Keratinocyte (primary cell): Measurements from ENCODE around the gene OTOG. TPM values are rescaled to one million over a fixed set of nuclear protein-coding genes. Genes with fewer than 3 reads are reported as not detected.

Experiments used
- DNase-seq: peaks from one replicate; pipeline ENCODE4 v3.0.0-alpha.2; 2011; ENCODE audit warnings: low read depth, missing footprints, low spot score
- FAIRE-seq: peaks from 2 replicates; lab custom pipeline; 2011; peaks lifted over from hg19 to GRCh38; lab: Jason Lieb, UNC
- H2AFZ ChIP-seq: 2 replicates; pipeline ENCODE4 v1.6.0; 2012; ENCODE audit warnings: low read length, control low read depth, inconsistent platforms; ENCODE audit not compliant: control insufficient read depth
- H3K27ac ChIP-seq: 2 replicates; pipeline ENCODE4 v1.5.1; 2011; ENCODE audit warnings: low read length; ENCODE audit not compliant: control insufficient read depth, insufficient read depth
- H3K27me3 ChIP-seq: 3 replicates; pipeline ENCODE4 v1.6.0; 2011; ENCODE audit warnings: low read length; ENCODE audit not compliant: control insufficient read depth, insufficient read depth; ENCODE audit errors: extremely low read depth
- H3K36me3 ChIP-seq, 2 experiments: 2 replicates in 1 of 2; 3 replicates in 1 of 2; pipeline ENCODE4 v1.5.1; 2011; ENCODE audit warnings: low read length in 2 of 2, mild to moderate bottlenecking in 1 of 2; ENCODE audit not compliant: control insufficient read depth in 2 of 2, insufficient read depth in 2 of 2; ENCODE audit errors: extremely low read depth in 1 of 2
- H3K4me1 ChIP-seq: 3 replicates; pipeline ENCODE4 v1.5.1; 2011; ENCODE audit warnings: low read length; ENCODE audit not compliant: control insufficient read depth, insufficient read depth; ENCODE audit errors: extremely low read depth
- H3K4me2 ChIP-seq: 3 replicates; pipeline ENCODE4 v1.6.0; 2011; ENCODE audit warnings: low read depth, low read length; ENCODE audit not compliant: control insufficient read depth, insufficient read depth; ENCODE audit errors: extremely low read depth
- H3K4me3 ChIP-seq, 3 experiments: fragments of 200-600 bp in 1 of 3; sonication (generic) in 1 of 3; 2 replicates in 2 of 3; 3 replicates in 1 of 3; pipeline ENCODE4 v1.5.1; 2011 to 2016; ENCODE audit warnings: low read length in 3 of 3, mild to moderate bottlenecking in 3 of 3, control low read depth in 2 of 3, inconsistent platforms in 1 of 3, low read depth in 1 of 3, mixed read lengths in 1 of 3, mixed run types in 1 of 3, moderate library complexity in 1 of 3; ENCODE audit not compliant: control insufficient read depth in 2 of 3, insufficient read depth in 2 of 3; ENCODE audit errors: extremely low read depth in 1 of 3
- H3K79me2 ChIP-seq: 2 replicates; pipeline ENCODE4 v1.6.0; 2012; ENCODE audit warnings: low read length; ENCODE audit not compliant: control insufficient read depth, insufficient read depth
- H3K9ac ChIP-seq: 3 replicates; pipeline ENCODE4 v1.6.0; 2011; ENCODE audit warnings: low read length; ENCODE audit not compliant: control insufficient read depth, insufficient read depth; ENCODE audit errors: extremely low read depth
- H3K9me1 ChIP-seq: 3 replicates; pipeline ENCODE4 v1.6.0; 2011; ENCODE audit warnings: low read length; ENCODE audit not compliant: control insufficient read depth, insufficient read depth; ENCODE audit errors: extremely low read depth
- H3K9me3 ChIP-seq: 2 replicates; pipeline ENCODE4 v1.5.1; 2012; ENCODE audit warnings: low read depth, low read length; ENCODE audit not compliant: control insufficient read depth
- H4K20me1 ChIP-seq: 3 replicates; pipeline ENCODE4 v1.6.0; 2011; ENCODE audit warnings: low read length; ENCODE audit not compliant: control insufficient read depth, insufficient read depth; ENCODE audit errors: extremely low read depth
- EZH2 ChIP-seq: IDR thresholded peaks from one replicate; pipeline ENCODE4 v1.6.1; 2012; ENCODE audit warnings: inconsistent platforms, mild to moderate bottlenecking, low read length, moderate library complexity
- dilution Hi-C: fragments of 300-500 bp; cut with MboI; formaldehyde crosslinking; loops from one replicate; pipeline ENCODE4 v1.7.0; 2020; ENCODE audit warnings: low sequenced_read_pairs; ENCODE audit not compliant: extremely low pct_ligation_motif_present
- polyA plus RNA-seq, 5 experiments: library from polyadenylated mRNA; depleted of rRNA in 3 of 5; stranded (reverse) in 3 of 5; stranded (forward) in 1 of 5; unstranded in 1 of 5; fragments of >200 nt; gene quantifications; 1 replicate in 1 of 5; 2 replicates in 3 of 5; 3 replicates in 1 of 5; pipeline versions ENCODE4 v1.2.1 to v1.2.3, GENCODE V29; 2011 to 2012; ENCODE audit warnings: missing spikeins in 2 of 5, low read depth in 1 of 5, low replicate concordance in 1 of 5
- TF ChIP-seq, protein P1 (sequence below), 3 experiments: IDR thresholded peaks in 1 of 3; conservative IDR thresholded peaks in 1 of 3; optimal IDR thresholded peaks in 1 of 3; 2 replicates in 2 of 3; 3 replicates in 1 of 3; pipeline versions ENCODE3 to v1.5.1; 2011; ENCODE audit warnings: low read length in 3 of 3, mild to moderate bottlenecking in 3 of 3, moderate library complexity in 2 of 3, control low read depth in 1 of 3, inconsistent platforms in 1 of 3; ENCODE audit not compliant: insufficient read depth in 2 of 3; ENCODE audit errors: extremely low read depth in 1 of 3

Gene OTOG
- polyA plus RNA-seq, 1 donor (not counting 4 experiments of a cell fraction or from before 2014, with no cell fraction given) = not detected

GRCh38 chr11:17591293-17591692 lies 44.2 kb downstream of the OTOG start:
- Histone ChIP-seq H3K4me1 (no peaks in the 10 kb centered on the region), H3K9ac (no peak overlapping the region), H4K20me1 (no peaks in the 10 kb centered on the region), H3K9me1 (no peaks in the 10 kb centered on the region), H3K79me2 (no peaks in the 10 kb centered on the region), H3K4me2 (no peak overlapping the region), H3K36me3 (no peaks in the 10 kb centered on the region), H3K27me3 (peaks cover 32% of the 10 kb centered on the region), H3K27ac (no peak overlapping the region), H2AFZ (no peak overlapping the region), H3K9me3 (no peaks in the 10 kb centered on the region), H3K4me3 (no peak overlapping the region)
- FAIRE-seq = no peak
- dilution Hi-C loops = no loop called here
- no peak for DNase-seq
- no peak for TF ChIP-seq EZH2
- TF ChIP-seq, protein P1, sequence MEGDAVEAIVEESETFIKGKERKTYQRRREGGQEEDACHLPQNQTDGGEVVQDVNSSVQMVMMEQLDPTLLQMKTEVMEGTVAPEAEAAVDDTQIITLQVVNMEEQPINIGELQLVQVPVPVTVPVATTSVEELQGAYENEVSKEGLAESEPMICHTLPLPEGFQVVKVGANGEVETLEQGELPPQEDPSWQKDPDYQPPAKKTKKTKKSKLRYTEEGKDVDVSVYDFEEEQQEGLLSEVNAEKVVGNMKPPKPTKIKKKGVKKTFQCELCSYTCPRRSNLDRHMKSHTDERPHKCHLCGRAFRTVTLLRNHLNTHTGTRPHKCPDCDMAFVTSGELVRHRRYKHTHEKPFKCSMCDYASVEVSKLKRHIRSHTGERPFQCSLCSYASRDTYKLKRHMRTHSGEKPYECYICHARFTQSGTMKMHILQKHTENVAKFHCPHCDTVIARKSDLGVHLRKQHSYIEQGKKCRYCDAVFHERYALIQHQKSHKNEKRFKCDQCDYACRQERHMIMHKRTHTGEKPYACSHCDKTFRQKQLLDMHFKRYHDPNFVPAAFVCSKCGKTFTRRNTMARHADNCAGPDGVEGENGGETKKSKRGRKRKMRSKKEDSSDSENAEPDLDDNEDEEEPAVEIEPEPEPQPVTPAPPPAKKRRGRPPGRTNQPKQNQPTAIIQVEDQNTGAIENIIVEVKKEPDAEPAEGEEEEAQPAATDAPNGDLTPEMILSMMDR (optimal IDR thresholded peaks at IDR 0.05 in 1 of 3, IDR thresholded peaks at IDR 0.05 in 1 of 3, conservative IDR thresholded peaks at IDR 0.05 in 1 of 3; ENCODE audit: extremely low read depth in 1 of 3, insufficient read depth in 2 of 3, low read length in 3 of 3) = no peak

DNA sequence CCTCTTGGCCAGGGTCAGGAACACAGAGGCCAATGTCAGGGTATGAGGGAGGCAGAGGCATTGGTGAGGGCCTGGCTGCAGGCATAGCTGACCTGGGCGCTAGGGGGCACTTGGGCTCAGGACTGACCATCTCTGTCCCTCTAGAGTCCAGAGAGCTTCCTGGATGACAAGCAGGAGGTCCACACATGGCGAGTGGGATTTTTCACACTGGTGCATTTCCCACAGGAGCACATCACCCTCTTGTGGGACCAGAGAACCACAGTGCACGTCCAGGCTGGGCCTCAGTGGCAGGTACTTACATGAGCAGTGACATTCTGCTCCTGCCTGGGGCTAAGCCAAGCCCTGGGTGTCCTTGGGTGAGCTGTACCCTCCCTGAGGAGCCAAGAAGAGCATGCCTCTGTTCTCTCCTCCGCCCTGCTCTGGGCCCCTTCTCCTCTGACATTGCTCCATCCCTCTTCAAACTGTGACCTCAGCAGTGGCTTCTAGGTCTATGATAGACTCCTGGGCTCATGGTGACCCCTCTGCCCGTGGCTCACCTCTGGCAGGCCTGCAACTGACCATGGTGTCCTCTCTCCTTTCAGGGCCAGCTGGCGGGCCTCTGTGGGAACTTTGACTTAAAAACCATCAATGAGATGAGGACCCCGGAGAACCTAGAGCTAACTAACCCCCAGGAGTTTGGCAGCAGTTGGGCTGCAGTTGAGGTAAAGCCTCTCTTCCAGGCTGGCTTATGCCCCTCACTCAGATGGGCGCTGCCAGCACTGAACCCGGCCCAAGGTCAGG lies 46.6 kb downstream of the OTOG start:
- Histone ChIP-seq H3K9ac (no peak overlapping the region), H2AFZ (no peak overlapping the region), H3K27me3 (peaks cover 25% of the 10 kb centered on the region), H3K9me1 (no peaks in the 10 kb centered on the region), H3K4me3 (no peak overlapping the region), H3K9me3 (no peaks in the 10 kb centered on the region), H4K20me1 (peaks cover under 1% of the 10 kb centered on the region), H3K4me1 (no peaks in the 10 kb centered on the region), H3K4me2 (no peak overlapping the region), H3K27ac (no peak overlapping the region), H3K79me2 (no peaks in the 10 kb centered on the region), H3K36me3 (no peaks in the 10 kb centered on the region)
- FAIRE-seq (no peak), DNase-seq (no peak)
- dilution Hi-C loops = no loop called here
- no peak for TF ChIP-seq EZH2
- TF ChIP-seq, protein P1 (optimal IDR thresholded peaks at IDR 0.05 in 1 of 3, IDR thresholded peaks at IDR 0.05 in 1 of 3, conservative IDR thresholded peaks at IDR 0.05 in 1 of 3; ENCODE audit: extremely low read depth in 1 of 3, insufficient read depth in 2 of 3, low read length in 3 of 3) = no peak
